Measurements from ENCODE around the gene HOXC5.

Gene HOXC5

GRCh38 chr12:54021432-54022013 is 11.3 kb upstream of the HOXC5 start:
- no peak for DNase-seq

- no peak for DNase-seq
These were observed 9.6 kb upstream of the HOXC5 start for GRCh38 chr12:54022960-54023884.

- no peak for DNase-seq
These were observed 8.7 kb upstream of the HOXC5 start for GRCh38 chr12:54024127-54024526.

- DNase-seq, result no peak
These were observed 8.1 kb upstream of the HOXC5 start for GRCh38 chr12:54024581-54025305.

GRCh38 chr12:54025499-54026405 is 7.1 kb upstream of the HOXC5 start:
- no peak for DNase-seq

GRCh38 chr12:54026640-54027441 is 6.0 kb upstream of the HOXC5 start:
- no peak for DNase-seq

GRCh38 chr12:54027442-54027786 is 5.4 kb upstream of the HOXC5 start:
- no peak for DNase-seq

- peak; percentile 54 for DNase-seq
These were observed 4.3 kb upstream of the HOXC5 start, which contains the start of gene HOXC6 for GRCh38 chr12:54028314-54029201. Gene HOXC6 (plus strand): TSS chr12:54028440. CDS start chr12:54028522, 82 bp downstream.

GRCh38 chr12:54029529-54030441 is 3.1 kb upstream of the HOXC5 start:
- no peak for DNase-seq

- DNase-seq, result no peak
These were observed 2.4 kb upstream of the HOXC5 start for GRCh38 chr12:54030442-54030801.

- DNase-seq, result no peak
These were observed 1.9 kb upstream of the HOXC5 start for GRCh38 chr12:54030889-54031471.

- DNase-seq, result no peak
These were observed 1.4 kb upstream of the HOXC5 start for GRCh38 chr12:54031480-54031879.

GRCh38 chr12:54032086-54032619 is 697 bp upstream of the HOXC5 start:
- no peak for DNase-seq

GRCh38 chr12:54033106-54033979 is 493 bp downstream of the HOXC5 start:
- peak; percentile 68 for DNase-seq

- no peak for DNase-seq
These were observed 1.3 kb downstream of the HOXC5 start for GRCh38 chr12:54033980-54034784.

GRCh38 chr12:54034785-54035310 is 2.0 kb downstream of the HOXC5 start:
- no peak for DNase-seq

Measured in retina (tissue), 1 donor.